HepG2 (cell line): ENCODE data around the gene PSENEN. TPM values are rescaled to one million over a fixed set of nuclear protein-coding genes. Genes with fewer than 3 reads are reported as not detected.

Source experiments
- ATAC-seq: fragments of 200-7000 bp; cut with Tn5 transposase; 3 replicates; pipeline ENCODE4 v1.9.1; 2020; ENCODE audit warnings: mild to moderate bottlenecking, moderate library complexity
- BruUV-seq: library from RNA; stranded (reverse); fragments of 400-500 nt; replicated peaks from 2 replicates; lab custom pipeline; 2021; lab: Mats Ljungman, UMichigan
- CTCF ChIA-PET: fragments of 300-600 bp; formaldehyde crosslinking; extraction: SDS; loops from one replicate; lab custom pipeline; 2021; ENCODE audit warnings: low total read pairs, inconsistent platforms, low intra/inter-chr PET ratio; lab: Yijun Ruan, JAX
- POLR2A ChIA-PET: fragments of 350-600 bp; sonication (Branson Sonifier 250); formaldehyde crosslinking; loops from one replicate; lab custom pipeline; 2020; ENCODE audit warnings: antibody characterized with exemption, inconsistent platforms; lab: Yijun Ruan, JAX
- DNase-seq: peaks from one replicate; pipeline ENCODE4 v3.0.0-alpha.2; 2015; ENCODE audit warnings: low spot score
- FAIRE-seq: peaks from 3 replicates; lab custom pipeline; 2011; peaks lifted over from hg19 to GRCh38; lab: Jason Lieb, UNC
- H2AFZ ChIP-seq: one replicate; pipeline ENCODE4 v1.6.1; 2011; ENCODE audit warnings: low read length, inconsistent platforms
- H3K27ac ChIP-seq: fragments of 300-600 bp; 3 replicates; pipeline ENCODE4 v1.8.0; 2011; ENCODE audit warnings: mixed run types, mild to moderate bottlenecking, mixed read lengths, low read length, inconsistent platforms; ENCODE audit not compliant: insufficient read depth; ENCODE audit errors: extremely low read length
- H3K27me3 ChIP-seq, 2 experiments: fragments of 200-600 bp in 1 of 2; 2 replicates in 1 of 2; 3 replicates in 1 of 2; pipeline versions ENCODE4 v1.6.0 to v1.8.0; 2011; ENCODE audit warnings: low read length in 2 of 2, mild to moderate bottlenecking in 2 of 2, moderate library complexity in 2 of 2, inconsistent platforms in 1 of 2; ENCODE audit not compliant: insufficient read depth in 2 of 2, control insufficient read depth in 1 of 2
- H3K36me3 ChIP-seq, 2 experiments: fragments of 200-600 bp in 1 of 2; replicated peaks in 1 of 2; 2 replicates in 1 of 2; 3 replicates in 1 of 2; pipeline versions ENCODE4 v1.5.1 to v1.8.0; 2011; ENCODE audit warnings: low read length in 2 of 2, inconsistent platforms in 1 of 2; ENCODE audit not compliant: insufficient read depth in 2 of 2, control insufficient read depth in 1 of 2
- H3K4me1 ChIP-seq: 2 replicates; pipeline ENCODE4 v1.5.1; 2012; ENCODE audit warnings: low read length, inconsistent platforms; ENCODE audit not compliant: insufficient read depth
- H3K4me2 ChIP-seq: 2 replicates; pipeline ENCODE4 v1.6.0; 2011; ENCODE audit warnings: low read depth, low read length, inconsistent platforms
- H3K4me3 ChIP-seq, 3 experiments: fragments of 200-600 bp in 1 of 3; sonication (generic), shearing (Covaris generic) in 1 of 3; replicated peaks in 1 of 3; 2 replicates each; pipeline ENCODE4 v1.5.1; 2011 to 2016; ENCODE audit warnings: low read length in 3 of 3, inconsistent platforms in 2 of 3, low read depth in 2 of 3, mild to moderate bottlenecking in 2 of 3, control low read depth in 1 of 3, mixed read lengths in 1 of 3; ENCODE audit not compliant: insufficient read depth in 1 of 3
- H3K79me2 ChIP-seq: one replicate; pipeline ENCODE4 v1.6.1; 2011; ENCODE audit warnings: low read length, inconsistent platforms; ENCODE audit not compliant: insufficient read depth
- H3K9ac ChIP-seq: 2 replicates; pipeline ENCODE4 v1.6.0; 2011; ENCODE audit warnings: mild to moderate bottlenecking, low read depth, low read length, inconsistent platforms; ENCODE audit not compliant: insufficient read depth
- H3K9me3 ChIP-seq: 2 replicates; pipeline ENCODE4 v1.5.1; 2012; ENCODE audit warnings: mild to moderate bottlenecking, low read length
- H4K20me1 ChIP-seq: 2 replicates; pipeline ENCODE4 v1.6.0; 2011; ENCODE audit warnings: inconsistent platforms, mild to moderate bottlenecking, low read length, moderate library complexity; ENCODE audit not compliant: insufficient read depth
- GRHL1 ChIP-seq: sonication (generic); formaldehyde crosslinking; conservative IDR thresholded peaks from 2 replicates; pipeline ENCODE4 v1.8.0; 2022; ENCODE audit warnings: missing genetic modification reagents
- JDP2 ChIP-seq: sonication (generic); formaldehyde crosslinking; IDR thresholded peaks from 2 replicates; pipeline ENCODE4 v1.8.1; 2022; ENCODE audit warnings: missing genetic modification reagents, borderline replicate concordance
- KMT2A ChIP-seq: sonication (generic); formaldehyde crosslinking; IDR thresholded peaks from 2 replicates; pipeline ENCODE4 v1.4.0; 2020; ENCODE audit warnings: missing genetic modification reagents
- MBNL3 ChIP-seq: fragments of 250-450 bp; sonication (Bioruptor Pico); conservative IDR thresholded peaks from 2 replicates; pipeline ENCODE4 v1.8.0; 2022; ENCODE audit warnings: mild to moderate bottlenecking, inconsistent platforms
- NR2C2 ChIP-seq: sonication (generic); formaldehyde crosslinking; IDR thresholded peaks from 2 replicates; pipeline ENCODE4 v1.4.0; 2020; ENCODE audit warnings: missing genetic modification reagents, mild to moderate bottlenecking, moderate library complexity, borderline replicate concordance
- PBX3 ChIP-seq: sonication (generic); formaldehyde crosslinking; IDR thresholded peaks from 2 replicates; pipeline ENCODE4 v1.8.1; 2023; ENCODE audit warnings: missing genetic modification reagents, inconsistent platforms, borderline replicate concordance
- PLSCR1 ChIP-seq: sonication (generic); formaldehyde crosslinking; IDR thresholded peaks from 2 replicates; pipeline ENCODE4 v1.5.0; 2020; ENCODE audit warnings: missing genetic modification reagents, mild to moderate bottlenecking, borderline replicate concordance
- STAG1 ChIP-seq: sonication (generic); formaldehyde crosslinking; IDR thresholded peaks from 2 replicates; pipeline ENCODE4 v1.4.0; 2020; ENCODE audit warnings: missing genetic modification reagents
- ZEB1 ChIP-seq: IDR thresholded peaks from 2 replicates; pipeline ENCODE4 v1.6.1; 2012; ENCODE audit warnings: mild to moderate bottlenecking, low read depth, inconsistent platforms; ENCODE audit not compliant: insufficient replicate concordance
- ZNF138 ChIP-seq: sonication (generic); formaldehyde crosslinking; IDR thresholded peaks from 2 replicates; pipeline ENCODE4 v1.5.0; 2020; ENCODE audit warnings: mild to moderate bottlenecking, low read depth, missing genetic modification reagents
- ZNF234 ChIP-seq: sonication (generic); formaldehyde crosslinking; conservative IDR thresholded peaks from 2 replicates; pipeline ENCODE4 v1.5.1; 2020; ENCODE audit warnings: mild to moderate bottlenecking, missing genetic modification reagents
- ZNF280D ChIP-seq: sonication (generic); formaldehyde crosslinking; IDR thresholded peaks from 2 replicates; pipeline ENCODE4 v1.5.1; 2020; ENCODE audit warnings: mild to moderate bottlenecking, missing genetic modification reagents
- ZNF431 ChIP-seq: sonication (generic); formaldehyde crosslinking; IDR thresholded peaks from 2 replicates; pipeline ENCODE4 v1.9.0; 2022; ENCODE audit warnings: missing genetic modification reagents, low read depth, mild to moderate bottlenecking, borderline replicate concordance
- ZNF550 ChIP-seq: sonication (generic); formaldehyde crosslinking; IDR thresholded peaks from 2 replicates; pipeline ENCODE4 v1.4.0; 2020; ENCODE audit warnings: mild to moderate bottlenecking, missing genetic modification reagents, borderline replicate concordance
- WGBS: methylation state at CpG from one replicate; pipeline ENCODE4 v1.1.6; 2017; ENCODE audit warnings: low lambda C conversion rate; 5-methylcytosine and 5-hydroxymethylcytosine counted together
- in situ Hi-C: cut with HindIII; loops from 2 replicates; pipeline ENCODE4 v1.10.0; 2017; ENCODE audit warnings: low pct_unique_long_range_greater_than_20kb; ENCODE audit not compliant: extremely low pct_ligation_motif_present
- intact Hi-C: fragments of 100-400 bp; cut with micrococcal nuclease; formaldehyde crosslinking; loops from one replicate; pipeline ENCODE4 v1.10.0; 2022; ENCODE audit not compliant: unreplicated experiment
- polyA plus RNA-seq, 8 experiments: library from polyadenylated mRNA; depleted of rRNA in 3 of 8; stranded (reverse) in 7 of 8; unstranded in 1 of 8; fragments of >200 nt; fragmentation: Illumina TruSeq in 4 of 8; extraction: Trizol in 4 of 8; gene quantifications; 2 replicates each; pipeline versions ENCODE4 v1.2.1 to v1.2.3, GENCODE V29; 2011 to 2016; ENCODE audit warnings: low read depth in 4 of 8, missing spikeins in 1 of 8, mixed read lengths in 1 of 8; ENCODE audit not compliant: insufficient read depth in 1 of 8
- total RNA-seq, 5 experiments: library from RNA; depleted of rRNA; stranded (reverse); fragments of >200 nt; fragmentation: Illumina TruSeq; extraction: Trizol; gene quantifications; 2 replicates each; pipeline ENCODE4 v1.2.3, GENCODE V29; 2016; ENCODE audit warnings: low read depth in 1 of 5

Gene PSENEN
- total and polyA plus RNA-seq, 2 of the 13 experiments (the other 11 are each of a cell fraction or from before 2014, with no cell fraction given): 16.9 to 34.2 TPM

GRCh38 chr19:35792888-35793287, 47.4 kb downstream of the PSENEN start:
- in situ Hi-C loops: no loop called here
- WGBS: 24% methylated on average over 2 of the region's 8 CpGs
- intact Hi-C loops: no loop called here
- FAIRE-seq: no peak
- no peak for ATAC-seq
- no peaks in the 10 kb centered on the region for H4K20me1 ChIP-seq
- H3K27ac ChIP-seq: no peak overlapping the region
- H3K9me3 ChIP-seq: no peaks in the 10 kb centered on the region
- no peak for DNase-seq
- TF ChIP-seq ZNF431 (no peak), ZNF138 (CRISPR knock-in tag) (no peak), KMT2A (CRISPR knock-in tag) (no peak), JDP2 (CRISPR knock-in tag) (no peak), STAG1 (CRISPR knock-in tag) (no peak), NR2C2 (no peak), MBNL3 (CRISPR knock-in tag) (no peak), ZEB1 (no peak), ZNF280D (CRISPR knock-in tag) (no peak), GRHL1 (CRISPR knock-in tag) (no peak), ZNF234 (CRISPR knock-in tag) (no peak), PBX3 (CRISPR knock-in tag) (no peak), ZNF550 (CRISPR knock-in tag) (no peak), PLSCR1 (CRISPR knock-in tag) (no peak)
- TF ChIP-seq, all 625 proteins: peak for 0
- Histone ChIP-seq H3K4me1 (peaks cover 42% of the 10 kb centered on the region), H3K79me2 (no peaks in the 10 kb centered on the region), H3K9ac (no peak overlapping the region), H3K36me3 (no peaks in the 10 kb centered on the region), H2AFZ (no peak overlapping the region), H3K4me2 (no peak overlapping the region), H3K27me3 (peaks cover 0 to 4% of the 10 kb centered on the region in 2 experiments; a peak in 3 of 5 replicates), H3K4me3 (no peak overlapping the region)
- ChIA-PET POLR2A (interaction anchor here (1.2 kb wide), 1 partner anchor 19 kb away, joined by 3 read pairs; no protein-coding TSS in a partner anchor), CTCF (no interaction called here)
- BruUV-seq: no TSS peak
